ENCODE results near the gene OR4K15. TPM values are rescaled to one million over a fixed set of nuclear protein-coding genes. Genes with fewer than 3 reads are reported as not detected.

The OR4K15 gene
- polyA plus RNA-seq, 3 donors, result not detected

DNA sequence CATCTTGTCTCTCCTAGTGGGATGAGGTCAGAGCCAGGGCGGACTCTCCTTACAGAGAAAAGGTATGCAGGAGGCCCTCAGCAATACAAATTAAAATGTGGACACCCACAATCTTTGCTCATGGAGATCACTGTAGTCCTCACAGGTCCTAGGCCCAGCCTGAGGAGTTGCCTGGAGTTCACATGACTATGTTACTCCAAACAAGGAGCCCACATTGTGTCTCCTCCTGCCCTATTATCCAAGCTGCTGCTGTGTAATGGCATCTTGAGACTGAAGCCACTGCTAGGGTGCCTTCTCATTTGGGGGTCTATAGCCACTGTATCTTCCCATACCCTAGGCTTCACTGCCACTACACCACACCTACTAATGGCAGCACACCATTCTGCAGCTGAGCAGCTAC is 33.7 kb upstream of the OR4K15 start:
- Histone ChIP-seq H3K36me3 (replicated peaks in 1 of 2; ENCODE audit: control insufficient read depth in 1 of 2, insufficient read depth in 2 of 2, low read length in 2 of 2) (no peaks in the 10 kb centered on the region), H4K20me1 (ENCODE audit: insufficient read depth, low read length) (no peaks in the 10 kb centered on the region), H3K9me3 (replicated peaks in 1 of 2; ENCODE audit: control insufficient read depth in 1 of 2, insufficient read depth in 1 of 2, low read length in 2 of 2) (peaks cover 0 to 4% of the 10 kb centered on the region in 2 donors), H2AFZ (ENCODE audit: insufficient read depth, low read depth, low read length, poor library complexity, severe bottlenecking) (no peak overlapping the region), H3K79me2 (ENCODE audit: insufficient read depth, low read length) (no peaks in the 10 kb centered on the region), H3K9ac (ENCODE audit: insufficient read depth, low read length, poor library complexity, severe bottlenecking) (no peak overlapping the region), H3K27me3 (ENCODE audit: control insufficient read depth in 2 of 2, insufficient read depth in 2 of 2, low read length in 2 of 2) (no peaks in the 10 kb centered on the region), H3K4me1 (ENCODE audit: control insufficient read depth in 1 of 2, insufficient read depth in 2 of 2, low read length in 2 of 2) (no peaks in the 10 kb centered on the region), H3K4me2 (replicated peaks; ENCODE audit: extremely low read depth, low read length, poor library complexity, severe bottlenecking) (no peak overlapping the region), H3K4me3 (replicated peaks in 1 of 3; ENCODE audit: low read depth in 2 of 3, low read length in 3 of 3) (no peak overlapping the region), H3K27ac (ENCODE audit: low read depth in 1 of 2, low read length in 2 of 2) (no peak overlapping the region)
- WGBS (ENCODE audit: insufficient coverage), result 67% methylated on average over 1 of the region's 1 CpG
- Mint-ChIP-seq H3K9me3 (no peaks in the 10 kb centered on the region), H3K36me3 (no peaks in the 10 kb centered on the region), H3K4me1 (no peaks in the 10 kb centered on the region), H3K27me3 (ENCODE audit: low read depth in 3 of 3) (peaks cover 0 to 1% (median 0%) of the 10 kb centered on the region in 3 donors), H3K4me3 (no peak overlapping the region), H3K27ac (no peak overlapping the region)
- intact Hi-C loops (cut with micrococcal nuclease), result no loop called here
- TF ChIP-seq, protein P1, sequence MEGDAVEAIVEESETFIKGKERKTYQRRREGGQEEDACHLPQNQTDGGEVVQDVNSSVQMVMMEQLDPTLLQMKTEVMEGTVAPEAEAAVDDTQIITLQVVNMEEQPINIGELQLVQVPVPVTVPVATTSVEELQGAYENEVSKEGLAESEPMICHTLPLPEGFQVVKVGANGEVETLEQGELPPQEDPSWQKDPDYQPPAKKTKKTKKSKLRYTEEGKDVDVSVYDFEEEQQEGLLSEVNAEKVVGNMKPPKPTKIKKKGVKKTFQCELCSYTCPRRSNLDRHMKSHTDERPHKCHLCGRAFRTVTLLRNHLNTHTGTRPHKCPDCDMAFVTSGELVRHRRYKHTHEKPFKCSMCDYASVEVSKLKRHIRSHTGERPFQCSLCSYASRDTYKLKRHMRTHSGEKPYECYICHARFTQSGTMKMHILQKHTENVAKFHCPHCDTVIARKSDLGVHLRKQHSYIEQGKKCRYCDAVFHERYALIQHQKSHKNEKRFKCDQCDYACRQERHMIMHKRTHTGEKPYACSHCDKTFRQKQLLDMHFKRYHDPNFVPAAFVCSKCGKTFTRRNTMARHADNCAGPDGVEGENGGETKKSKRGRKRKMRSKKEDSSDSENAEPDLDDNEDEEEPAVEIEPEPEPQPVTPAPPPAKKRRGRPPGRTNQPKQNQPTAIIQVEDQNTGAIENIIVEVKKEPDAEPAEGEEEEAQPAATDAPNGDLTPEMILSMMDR (IDR thresholded peaks at IDR 0.05), result no peak
- no peak for DNase-seq

DNA sequence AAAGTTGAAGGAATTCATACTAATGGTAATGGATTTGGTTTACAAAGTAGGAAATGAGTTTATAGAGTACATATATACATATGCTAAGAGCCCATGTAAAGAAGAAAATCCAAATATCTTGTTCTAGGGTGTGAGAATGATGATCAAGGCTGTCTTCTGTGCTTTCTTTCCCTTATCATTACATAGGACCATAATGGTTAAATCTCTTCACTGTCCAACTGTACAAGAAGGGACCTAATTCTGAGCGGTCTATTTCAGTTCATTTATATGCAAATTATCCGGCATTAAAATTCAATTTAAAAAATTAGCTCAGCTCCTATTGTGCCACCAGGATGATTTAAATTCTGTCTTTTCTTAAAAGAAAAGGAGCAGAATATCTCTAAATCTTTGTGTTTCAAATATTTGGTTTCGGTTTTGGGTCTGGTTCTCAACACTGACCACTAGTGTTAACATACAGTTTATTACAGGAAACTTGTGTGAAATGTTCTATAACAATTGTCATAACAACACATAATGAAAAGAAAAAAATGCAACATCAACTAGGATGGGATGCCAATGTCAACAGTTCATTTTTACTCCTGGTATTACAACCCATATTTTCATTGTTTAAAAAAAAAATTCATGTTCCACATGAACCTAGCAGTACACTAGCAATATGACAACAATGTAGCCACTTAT is 27.8 kb upstream of the OR4K15 start:
- Mint-ChIP-seq H3K4me3 (no peak overlapping the region), H3K27ac (no peak overlapping the region), H3K9me3 (peaks cover 0 to 2% (median 0%) of the 10 kb centered on the region in 7 donors), H3K4me1 (no peaks in the 10 kb centered on the region), H3K27me3 (ENCODE audit: low read depth in 3 of 3) (peaks cover 0 to 1% (median 0%) of the 10 kb centered on the region in 3 donors), H3K36me3 (no peaks in the 10 kb centered on the region)
- Histone ChIP-seq H3K36me3 (replicated peaks in 1 of 2; ENCODE audit: control insufficient read depth in 1 of 2, insufficient read depth in 2 of 2, low read length in 2 of 2) (no peaks in the 10 kb centered on the region), H3K27me3 (ENCODE audit: control insufficient read depth in 2 of 2, insufficient read depth in 2 of 2, low read length in 2 of 2) (no peaks in the 10 kb centered on the region), H3K4me1 (ENCODE audit: control insufficient read depth in 1 of 2, insufficient read depth in 2 of 2, low read length in 2 of 2) (no peaks in the 10 kb centered on the region), H3K4me2 (replicated peaks; ENCODE audit: extremely low read depth, low read length, poor library complexity, severe bottlenecking) (no peak overlapping the region), H3K27ac (ENCODE audit: low read depth in 1 of 2, low read length in 2 of 2) (no peak overlapping the region), H3K9me3 (replicated peaks in 1 of 2; ENCODE audit: control insufficient read depth in 1 of 2, insufficient read depth in 1 of 2, low read length in 2 of 2) (no peaks in the 10 kb centered on the region), H3K9ac (ENCODE audit: insufficient read depth, low read length, poor library complexity, severe bottlenecking) (no peak overlapping the region), H3K79me2 (ENCODE audit: insufficient read depth, low read length) (no peaks in the 10 kb centered on the region), H4K20me1 (ENCODE audit: insufficient read depth, low read length) (no peaks in the 10 kb centered on the region), H2AFZ (ENCODE audit: insufficient read depth, low read depth, low read length, poor library complexity, severe bottlenecking) (no peak overlapping the region), H3K4me3 (replicated peaks in 1 of 3; ENCODE audit: low read depth in 2 of 3, low read length in 3 of 3) (no peak overlapping the region)
- 80% methylated on average over 1 of the region's 3 CpGs for WGBS (ENCODE audit: insufficient coverage)
- intact Hi-C loops (cut with micrococcal nuclease), result no loop called here
- DNase-seq, result no peak
- TF ChIP-seq, protein P1 (IDR thresholded peaks at IDR 0.05), result no peak
